LHCN-M2 (cell line): Measurements from ENCODE around the gene TMEM245. TPM values are rescaled to one million over a fixed set of nuclear protein-coding genes. Genes with fewer than 3 reads are reported as not detected.
"Not testable (repeated sequence)": the region's sequence is repeated elsewhere in the genome, so short reads cannot be mapped to it uniquely, and the experiment has no call there.

Source experiments
- DNase-seq: peaks from one replicate; pipeline ENCODE4 v3.0.0-alpha.2; 2012; ENCODE audit warnings: low read depth
- total RNA-seq: library from RNA; depleted of rRNA; stranded (reverse); fragments of >200 nt; gene quantifications from 2 replicates; pipeline ENCODE4 v1.2.3, GENCODE V29; 2014

Gene TMEM245
- total RNA-seq, 1 experiment from 2014 or later, result 53.4 TPM

DNA sequence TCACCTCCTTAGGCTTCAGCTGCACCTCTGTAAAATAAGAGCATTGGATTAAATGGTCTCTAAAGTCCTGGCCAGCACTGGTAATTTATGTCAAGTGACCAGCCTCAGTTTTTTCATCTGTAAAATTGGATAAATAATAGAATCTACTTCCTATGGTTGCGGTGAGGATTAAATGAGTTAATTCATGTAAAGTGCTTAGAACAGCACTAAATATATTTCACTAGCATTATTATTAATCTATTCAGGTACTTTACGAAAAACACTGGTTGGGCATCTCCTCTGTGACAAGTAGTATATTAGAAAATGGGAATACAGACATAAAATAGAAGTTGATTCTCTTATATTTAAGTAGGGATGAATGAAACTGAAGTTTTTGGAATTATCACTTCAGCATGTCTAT is 13.8 kb upstream of the TMEM245 start:
- no peak for DNase-seq

DNA sequence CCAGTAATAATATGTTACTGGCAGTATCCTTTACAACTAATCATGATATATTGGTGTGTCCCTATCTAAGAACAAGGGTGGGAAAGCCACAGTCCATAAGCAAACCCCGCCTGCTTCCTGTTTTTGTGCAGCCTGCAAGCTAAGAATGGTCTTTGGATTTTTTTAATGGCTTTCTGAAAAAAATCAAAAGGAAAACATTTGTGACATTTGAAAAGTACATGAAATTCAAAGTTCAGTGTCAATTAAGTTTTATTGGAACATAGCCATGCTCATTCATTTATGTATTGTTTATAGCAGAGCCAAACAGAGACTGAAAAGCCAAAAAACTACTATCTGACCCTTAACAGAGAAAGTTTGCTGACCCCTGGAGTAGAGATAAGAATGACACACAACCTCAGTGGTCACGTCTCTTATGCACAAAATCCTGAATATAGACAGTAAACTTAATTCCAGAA is 12.8 kb upstream of the TMEM245 start:
- DNase-seq, result no peak

DNA sequence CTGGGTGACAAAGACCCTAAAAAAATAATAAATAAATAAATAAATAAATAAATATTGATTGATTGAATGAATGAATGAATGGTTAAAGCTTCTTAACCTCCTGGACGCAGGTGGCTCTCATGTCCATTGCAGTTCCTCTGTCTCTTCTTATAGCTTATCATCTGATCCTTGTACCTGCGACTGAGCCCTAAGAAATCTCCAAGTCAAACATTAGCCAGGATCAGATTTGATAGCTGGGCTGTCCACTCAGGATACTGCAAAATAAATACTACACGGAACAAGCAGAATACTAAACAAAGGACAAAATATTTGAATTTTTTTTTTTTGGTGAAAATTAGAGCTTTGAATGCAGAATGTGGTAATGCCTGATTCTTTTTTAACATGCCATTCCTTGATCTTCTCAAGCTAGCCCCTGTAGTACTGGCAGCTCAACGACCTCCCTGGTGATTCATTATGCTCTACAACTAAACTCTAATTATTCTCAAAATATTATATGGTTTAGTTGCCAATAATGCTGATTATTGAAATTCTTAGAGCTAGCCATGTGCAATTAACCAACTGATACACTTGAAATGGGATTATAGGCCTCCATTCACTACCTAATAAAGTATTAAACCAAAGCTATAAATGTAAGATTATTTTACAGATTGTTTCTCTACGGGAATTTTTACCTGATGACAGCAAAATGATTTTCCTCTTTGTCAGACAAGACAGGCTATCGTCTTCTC is 9.9 kb upstream of the TMEM245 start:
- DNase-seq, result no peak

DNA sequence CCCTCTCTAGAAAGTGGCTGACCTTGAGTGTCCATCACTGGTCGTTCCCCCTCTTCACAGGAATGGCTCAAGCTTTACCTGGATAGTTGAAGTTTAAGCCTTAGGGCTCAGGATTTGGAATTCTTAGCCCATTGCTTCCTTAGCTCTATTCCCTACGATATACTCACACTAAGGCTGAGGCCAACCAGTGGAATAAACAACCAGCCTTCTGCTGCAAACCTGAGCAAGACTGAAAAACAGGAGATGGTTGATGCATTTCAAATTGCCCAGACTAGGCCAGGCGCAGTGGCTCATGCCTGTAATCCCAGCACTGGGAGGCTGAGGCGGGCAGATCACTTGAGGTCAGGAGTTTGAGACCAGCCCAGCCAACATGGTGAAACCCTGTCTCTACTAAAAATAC is 6.9 kb upstream of the TMEM245 start:
- DNase-seq, result not testable (repeated sequence)

DNA sequence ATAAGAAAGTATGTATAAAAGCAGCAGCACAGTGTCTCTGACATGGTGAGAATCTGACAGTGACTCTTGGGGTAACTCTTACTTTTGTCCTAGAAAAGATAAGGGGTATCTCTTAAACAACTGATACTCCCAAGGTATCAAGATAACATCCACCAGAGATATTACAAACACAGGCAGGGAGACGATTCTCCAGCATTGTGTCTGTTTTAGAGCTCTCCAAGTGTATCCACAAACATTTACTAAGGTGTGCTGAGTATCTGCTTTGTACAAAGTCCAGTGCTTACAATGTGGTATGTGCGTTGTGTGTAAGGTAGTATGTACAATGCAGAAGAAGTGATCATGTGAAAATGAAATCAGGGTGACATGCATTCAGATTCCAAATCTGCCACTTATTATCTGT is 4.4 kb upstream of the TMEM245 start:
- no peak for DNase-seq

DNA sequence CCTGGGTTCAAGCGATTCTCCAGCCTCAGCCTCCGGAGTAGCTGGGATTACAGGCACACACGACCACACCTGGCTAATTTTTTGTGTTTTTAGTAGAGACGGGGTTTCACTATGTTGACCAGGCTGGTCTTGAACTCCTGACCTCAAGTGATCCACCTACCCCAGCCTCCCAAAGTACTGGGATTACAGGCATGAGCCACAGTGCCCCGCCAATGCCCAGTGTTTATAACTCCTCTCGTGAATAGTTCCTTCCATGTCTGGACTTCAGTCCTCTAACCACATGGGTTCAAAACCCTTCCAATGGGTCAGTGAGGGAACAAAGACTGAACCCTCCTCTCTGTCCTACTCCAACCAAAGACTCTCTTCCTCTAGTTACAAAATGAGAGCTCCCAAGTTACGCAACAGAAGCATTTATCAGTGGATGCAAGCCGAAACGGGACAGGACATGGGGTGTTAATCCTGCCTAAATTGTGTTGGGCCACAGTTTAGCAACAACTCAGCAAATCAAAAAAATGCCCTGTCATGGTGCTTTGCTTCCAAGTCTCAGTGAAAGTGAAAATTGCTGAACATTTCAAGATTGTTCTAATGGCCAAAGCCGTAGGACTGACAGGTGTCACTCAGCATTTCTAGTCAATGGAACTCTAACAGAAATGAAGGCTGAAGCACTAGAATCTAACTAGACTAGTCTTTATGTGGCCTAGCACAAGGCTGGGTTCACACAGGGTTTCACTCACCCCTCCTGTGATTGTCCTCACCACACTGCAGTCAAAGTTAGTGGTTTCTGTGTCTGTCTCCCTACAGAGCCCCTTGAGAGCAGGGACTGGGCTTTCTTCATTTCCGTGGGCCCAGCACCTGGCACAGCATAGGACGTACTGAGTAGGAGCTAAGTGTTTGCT is 3.2 kb upstream of the TMEM245 start:
- no peak for DNase-seq

DNA sequence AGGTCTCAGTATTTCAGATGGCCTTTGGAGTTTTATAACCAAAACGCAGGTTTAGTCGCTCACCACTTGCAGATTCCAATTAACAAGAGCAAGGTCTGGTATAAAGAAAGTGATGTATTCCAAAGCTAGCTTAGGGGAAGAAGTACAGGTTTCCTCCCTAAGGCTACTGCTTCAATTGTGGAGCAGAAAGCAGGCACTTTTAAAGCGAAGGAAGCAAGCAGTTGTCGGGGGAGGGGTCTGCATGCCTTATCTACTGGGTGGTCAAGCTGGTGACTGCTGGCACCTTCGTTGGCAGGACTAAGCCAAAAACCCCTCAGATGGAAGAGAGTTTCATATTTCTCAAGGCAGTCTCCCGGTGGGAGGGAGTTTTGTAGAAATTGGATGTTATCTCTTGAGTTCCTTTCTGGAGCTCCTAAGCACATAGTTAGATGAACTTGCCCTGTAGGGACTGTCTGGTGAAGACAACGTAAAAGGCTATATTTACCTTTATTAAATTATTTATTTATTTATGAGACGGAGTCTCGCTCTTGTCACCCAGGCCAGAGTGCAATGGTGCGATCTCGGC is 1.6 kb upstream of the TMEM245 start:
- DNase-seq, result no peak

DNA sequence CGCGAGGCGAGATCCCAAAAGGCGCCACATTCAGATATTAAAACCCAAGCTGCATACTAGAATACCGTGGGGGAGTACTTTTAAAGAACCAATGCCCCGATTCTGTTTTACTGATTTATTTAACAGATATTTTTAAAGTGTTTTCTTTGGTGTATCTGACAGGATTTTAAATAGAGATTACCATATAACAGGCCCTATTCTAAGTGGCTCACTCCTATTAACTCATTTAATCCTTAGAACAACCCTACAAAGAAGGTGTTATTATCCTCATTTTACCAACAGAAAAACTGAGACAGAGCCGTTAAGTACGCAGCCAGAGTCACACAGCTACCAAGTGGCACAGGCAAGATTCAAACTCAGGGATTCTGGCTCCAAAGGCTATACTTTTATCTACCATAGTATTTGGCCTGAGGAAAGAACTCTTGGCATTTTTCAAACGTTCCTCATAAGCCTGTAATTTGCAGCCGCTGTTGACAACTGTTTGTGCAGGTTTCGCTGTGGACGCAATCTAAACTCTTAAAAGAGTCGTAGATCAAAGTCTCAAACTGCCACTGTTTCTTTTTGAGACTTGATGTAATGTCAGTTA is 550 bp upstream of the TMEM245 start:
- DNase-seq, result no peak

DNA sequence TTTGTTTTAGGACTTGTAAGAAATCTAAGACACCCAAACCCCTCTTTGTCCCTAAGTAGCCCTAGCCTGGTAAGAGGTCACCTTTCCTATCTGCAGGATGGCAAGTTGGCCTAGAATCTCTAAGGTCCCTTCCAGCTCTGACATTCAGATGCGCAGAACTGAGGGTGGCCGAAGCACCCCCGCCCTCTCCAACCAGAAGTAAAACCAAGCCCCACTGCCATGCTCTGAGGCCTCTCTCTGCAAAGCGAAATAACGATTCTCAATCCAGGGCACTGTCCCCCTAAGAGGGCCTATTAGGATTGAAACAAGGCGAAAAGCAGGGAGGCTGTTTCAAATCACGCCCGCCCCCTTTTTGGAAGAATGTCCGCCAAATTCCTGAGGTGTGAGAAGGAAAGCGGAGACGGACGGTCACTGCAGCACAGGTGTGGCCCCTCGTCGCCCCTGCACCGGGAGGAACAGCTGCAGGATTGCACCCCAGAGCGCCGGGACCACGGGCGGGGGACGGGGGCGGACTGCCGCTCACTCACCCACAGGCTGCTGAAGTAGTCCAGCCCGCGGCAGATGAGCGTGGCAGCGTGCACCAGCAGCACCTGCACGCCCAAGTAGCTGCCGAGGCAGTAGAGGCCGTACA is 824 bp downstream of the TMEM245 start:
- DNase-seq, result peak; percentile 28

DNA sequence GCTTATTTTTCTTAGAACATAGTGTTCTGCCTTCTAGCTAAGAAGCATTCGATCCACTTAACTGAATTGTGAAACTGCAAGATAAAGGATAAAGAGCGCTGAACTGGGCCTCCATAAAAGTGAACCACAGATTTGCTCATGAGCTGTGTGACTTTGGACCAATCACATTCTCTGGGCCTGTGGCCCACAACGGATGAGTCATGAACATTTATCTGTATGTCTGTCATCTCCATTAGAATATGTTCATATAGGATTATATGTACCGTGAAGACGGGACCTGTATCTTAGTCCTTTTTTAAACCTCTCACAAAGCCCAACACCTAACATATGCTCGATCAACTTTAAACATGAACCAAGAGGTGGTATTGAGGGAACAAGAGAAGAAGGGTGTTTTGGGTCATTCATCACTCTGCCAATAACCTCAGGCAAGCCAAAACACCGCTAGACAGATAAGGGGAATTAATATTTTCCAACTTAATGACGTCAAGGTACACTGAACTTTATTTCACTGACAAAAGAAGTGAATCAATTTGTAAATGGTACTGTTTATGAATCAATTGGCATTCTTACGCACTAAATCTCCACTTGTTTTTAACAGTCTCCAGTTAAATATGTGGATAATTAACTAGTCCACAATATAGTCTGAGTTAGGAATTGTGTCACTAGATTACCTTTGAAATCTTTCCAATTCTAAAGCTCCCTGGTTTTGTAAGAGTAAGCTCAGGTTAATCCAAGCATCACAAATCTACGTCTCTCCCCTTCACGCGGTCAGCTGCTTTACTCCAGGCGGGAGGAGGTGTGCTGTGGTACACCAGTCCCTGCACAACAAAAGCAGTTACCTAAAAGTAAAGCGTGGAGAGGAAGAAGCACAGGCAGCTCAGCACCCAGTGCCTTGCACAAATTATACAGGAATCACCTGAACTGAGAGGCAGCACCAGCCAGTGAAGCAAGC is 1.6 kb downstream of the TMEM245 start:
- peak; percentile 70 for DNase-seq

DNA sequence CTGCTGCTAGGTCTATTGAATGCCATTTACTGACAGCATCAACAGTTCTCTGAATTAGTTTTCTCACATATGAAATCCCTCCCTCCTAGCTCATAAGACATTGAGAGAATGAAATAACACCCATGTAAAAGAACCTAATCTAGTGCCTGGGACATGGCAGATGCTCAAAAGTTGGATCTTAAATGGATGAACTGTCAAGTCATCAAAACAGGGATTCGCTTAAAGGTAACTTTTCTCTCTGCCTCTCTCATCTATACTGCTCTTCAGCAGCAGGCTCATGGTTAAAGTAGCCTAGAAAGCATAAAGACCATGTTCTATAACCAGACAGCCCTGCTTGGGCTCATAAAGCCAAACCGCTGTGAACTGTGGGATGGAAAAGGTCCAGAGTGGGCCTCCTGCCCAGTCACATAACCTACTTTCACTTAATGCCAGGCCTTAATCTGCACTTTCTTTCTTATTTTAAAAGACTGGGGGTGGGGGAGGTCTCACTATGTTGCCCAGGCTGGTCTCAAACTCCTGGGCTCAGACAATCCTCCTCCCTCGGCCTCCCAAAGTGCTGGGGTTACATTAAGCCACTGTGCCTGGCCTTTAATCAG is 3.7 kb downstream of the TMEM245 start:
- no peak for DNase-seq

DNA sequence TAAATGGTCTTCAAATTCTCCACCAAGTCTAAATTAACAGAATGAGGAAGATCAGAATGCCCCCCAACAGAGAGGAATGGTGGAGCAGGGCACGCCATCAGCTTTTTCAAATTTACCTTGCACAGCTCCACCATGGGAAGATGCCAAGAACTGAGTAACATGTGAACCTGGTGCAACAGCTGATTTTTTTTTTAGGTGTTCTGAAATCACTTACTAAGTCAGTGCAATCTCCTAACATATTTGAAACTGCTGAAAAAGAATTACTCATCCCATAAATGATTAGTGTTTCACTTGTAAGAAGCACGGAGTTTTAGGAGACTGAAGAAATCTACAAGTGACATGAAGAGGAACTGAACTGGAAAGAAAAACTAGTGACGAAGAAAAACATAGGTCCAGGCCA is 5.1 kb downstream of the TMEM245 start:
- DNase-seq, result peak; percentile 60

DNA sequence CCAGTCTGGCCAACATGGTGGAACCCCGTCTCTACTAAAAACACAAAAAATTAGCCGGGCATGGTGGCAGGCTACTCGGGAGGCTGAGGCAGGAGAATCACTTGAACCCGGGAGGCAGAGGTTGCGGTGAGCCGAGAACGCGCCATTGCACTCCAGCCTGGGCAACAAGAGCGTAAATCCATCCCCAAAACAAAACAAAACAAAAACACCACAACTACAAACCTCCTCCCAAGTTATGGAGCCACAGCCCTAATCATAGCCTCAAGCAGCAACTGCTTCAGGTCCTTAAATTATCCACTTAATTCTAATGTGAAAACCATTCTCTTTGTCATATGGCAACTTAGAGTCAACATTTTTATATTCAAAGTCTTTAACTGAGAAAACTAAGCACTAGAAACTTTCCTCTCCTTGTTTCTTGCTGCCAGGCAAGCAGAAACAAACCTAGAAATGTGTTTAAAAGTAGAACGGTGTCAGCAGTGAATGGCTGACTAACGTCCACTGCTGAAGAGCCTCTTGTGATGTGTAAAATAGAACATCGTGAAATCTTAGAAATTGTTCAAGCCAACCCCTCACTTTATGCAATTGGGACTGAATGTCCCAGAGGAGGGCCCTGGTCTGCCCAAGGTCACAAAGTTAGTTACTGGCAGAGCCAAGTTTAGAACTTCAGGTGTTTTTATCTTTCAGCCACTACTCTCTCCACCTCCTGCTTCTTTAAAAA is 5.7 kb downstream of the TMEM245 start:
- DNase-seq, result peak; percentile 8

DNA sequence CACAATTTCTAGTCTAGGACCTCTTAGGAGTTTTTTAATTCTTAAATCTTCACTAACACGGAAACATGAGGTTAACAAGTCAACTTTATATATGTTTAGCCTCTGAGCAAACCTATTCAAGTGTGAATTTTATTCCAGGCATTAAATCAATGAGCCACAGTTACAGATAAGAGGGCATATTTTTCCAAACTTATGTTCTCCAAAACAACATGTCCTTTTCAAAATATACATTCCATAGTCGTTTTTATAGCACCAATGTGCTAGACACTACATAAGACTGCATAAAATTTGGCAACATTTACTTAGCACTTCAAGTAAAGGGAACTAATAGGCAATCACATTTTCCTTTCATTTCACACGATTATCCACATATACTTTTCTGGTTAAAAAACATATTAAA is 6.5 kb downstream of the TMEM245 start:
- DNase-seq, result no peak

DNA sequence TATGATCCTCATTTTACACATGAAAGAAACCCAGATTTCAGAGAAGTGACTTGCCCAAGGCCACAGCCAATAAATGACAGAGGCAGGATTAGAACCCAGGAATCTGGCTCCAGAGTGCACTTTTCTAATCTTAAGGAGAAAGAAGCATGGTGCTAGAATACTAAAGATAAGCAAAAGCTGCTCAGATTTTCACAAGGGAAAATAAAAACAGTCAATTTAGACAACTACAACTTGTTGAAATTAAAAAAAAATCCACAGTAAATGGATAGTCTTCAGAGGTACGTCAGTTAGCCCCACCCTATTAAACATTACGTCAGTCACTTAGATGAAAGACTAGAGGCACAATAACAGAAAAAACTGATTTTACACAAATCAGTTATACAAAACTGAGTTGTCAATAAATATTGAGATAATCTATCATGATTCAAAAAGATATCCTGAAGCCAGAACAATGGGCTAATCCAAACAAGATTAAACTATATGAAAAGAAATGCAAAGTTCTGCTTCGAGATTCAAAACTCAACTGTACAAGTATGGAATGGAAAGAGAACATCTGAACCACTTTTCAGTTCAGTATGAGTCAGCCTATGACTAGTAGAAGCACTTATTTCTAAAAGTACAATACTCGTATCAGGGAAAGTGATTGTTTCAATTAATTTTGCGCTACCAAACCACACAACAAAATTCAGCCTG is 9.3 kb downstream of the TMEM245 start:
- peak; percentile 81 for DNase-seq

DNA sequence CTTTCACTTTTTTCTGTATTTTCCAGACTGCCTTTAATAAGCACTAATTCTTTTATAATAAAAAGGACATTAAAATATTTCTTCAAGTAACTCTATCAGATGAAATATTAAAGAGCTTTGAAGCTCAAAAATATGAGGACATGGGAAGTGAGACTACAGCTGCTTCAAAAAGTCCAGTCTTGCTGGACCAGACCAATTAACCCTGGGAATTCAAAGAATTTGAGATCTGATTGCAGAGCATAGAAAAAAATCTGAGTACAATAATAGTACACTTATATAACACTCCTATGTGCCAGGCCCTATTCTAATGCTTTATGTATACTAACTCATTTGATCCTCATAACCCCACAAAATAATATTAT is 9.8 kb downstream of the TMEM245 start:
- DNase-seq, result peak; percentile 41

DNA sequence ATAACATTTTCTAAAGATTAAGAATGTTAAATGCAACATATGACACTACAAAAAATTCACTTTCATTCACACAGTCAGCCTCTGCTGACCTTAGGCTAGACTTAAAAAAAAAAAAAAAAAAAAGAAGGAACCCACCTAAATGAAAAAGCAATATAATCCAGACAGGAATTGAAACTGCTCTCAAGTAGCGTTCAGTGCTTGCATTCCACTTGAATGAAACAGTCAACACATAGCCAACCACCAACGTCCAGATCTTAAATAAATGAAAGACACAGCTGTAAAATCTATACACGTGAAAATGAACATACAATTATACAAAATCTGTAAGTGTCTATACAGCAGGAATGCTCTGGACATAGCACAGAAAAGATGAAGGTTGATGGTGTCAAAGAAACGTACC is 11.4 kb downstream of the TMEM245 start:
- DNase-seq, result peak; percentile 77

DNA sequence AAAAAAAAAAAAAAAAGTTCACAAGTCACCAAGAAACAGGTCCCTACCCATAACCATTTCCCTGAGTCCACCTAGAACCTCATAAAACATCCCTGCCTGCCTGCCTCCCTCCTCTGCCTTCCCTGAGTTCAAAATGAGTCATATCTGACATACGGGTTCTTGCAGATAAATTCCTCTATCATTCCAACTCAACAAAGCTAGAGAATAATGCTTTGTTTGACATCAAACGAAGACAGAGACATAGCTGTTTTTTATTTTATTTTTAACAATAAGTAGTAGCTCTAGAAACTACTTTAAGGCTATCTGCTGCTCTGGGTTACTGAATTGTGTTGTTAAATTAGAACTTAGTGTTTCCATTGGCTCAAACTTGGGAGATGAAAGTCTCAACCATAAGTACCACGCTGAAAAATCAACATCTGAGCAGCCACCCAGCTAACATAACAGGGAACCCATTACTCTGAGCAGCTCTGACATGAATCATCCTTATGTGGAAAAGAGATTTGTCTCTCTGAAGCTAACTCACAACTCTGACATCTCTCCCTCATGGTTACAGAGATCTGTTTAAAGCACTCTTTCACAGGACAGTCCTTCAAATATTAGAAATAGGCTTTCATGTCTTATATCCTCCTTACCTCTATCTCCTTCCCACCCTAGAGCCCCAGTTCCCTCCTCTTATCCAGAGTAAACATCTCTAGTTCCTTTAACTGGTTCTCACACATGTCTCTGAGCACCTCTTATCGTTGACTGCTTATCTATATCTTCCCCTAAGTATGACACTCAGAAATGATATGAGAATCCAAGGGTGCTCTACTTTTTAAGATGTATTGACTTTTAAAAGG is 12.1 kb downstream of the TMEM245 start:
- DNase-seq, result peak; percentile 80
